CD14-positive monocyte (primary cell): ENCODE results near the gene SIPA1. TPM values are rescaled to one million over a fixed set of nuclear protein-coding genes. Genes with fewer than 3 reads are reported as not detected.
A peak's percentile ranks its signal among the peaks of the same experiment; 100 is the strongest.

Source experiments
- DNase-seq, 3 donors: peaks; one replicate each; pipeline ENCODE4 v3.0.0-alpha.2; 2011 to 2022
- H2AFZ ChIP-seq: 2 replicates; pipeline ENCODE4 v1.6.0; 2012; ENCODE audit warnings: mild to moderate bottlenecking, low read depth, low read length, inconsistent platforms; ENCODE audit not compliant: insufficient read depth, poor library complexity, severe bottlenecking
- H3K27ac ChIP-seq, 2 donors: 1 replicate in 1 of 2; 2 replicates in 1 of 2; pipeline ENCODE4 v1.5.1; 2012 to 2013; ENCODE audit warnings: low read length in 2 of 2, control low read depth in 1 of 2, inconsistent platforms in 1 of 2, low read depth in 1 of 2, mild to moderate bottlenecking in 1 of 2
- H3K27me3 ChIP-seq, 2 donors: one replicate each; pipeline versions ENCODE4 v1.6.0 to v1.6.1; 2011 to 2013; ENCODE audit warnings: low read length in 2 of 2; ENCODE audit not compliant: control insufficient read depth in 2 of 2, insufficient read depth in 2 of 2
- H3K36me3 ChIP-seq, 2 donors: replicated peaks in 1 of 2; 1 replicate in 1 of 2; 2 replicates in 1 of 2; pipeline versions ENCODE4 v1.5.1 to v1.6.1; 2012 to 2013; ENCODE audit warnings: low read length in 2 of 2, control low read depth in 1 of 2, inconsistent platforms in 1 of 2, mild to moderate bottlenecking in 1 of 2; ENCODE audit not compliant: insufficient read depth in 2 of 2, control insufficient read depth in 1 of 2
- H3K4me1 ChIP-seq, 2 donors: 1 replicate in 1 of 2; 2 replicates in 1 of 2; pipeline versions ENCODE4 v1.5.1 to v1.6.1; 2012 to 2013; ENCODE audit warnings: low read length in 2 of 2, control low read depth in 1 of 2, inconsistent platforms in 1 of 2, mild to moderate bottlenecking in 1 of 2, moderate library complexity in 1 of 2; ENCODE audit not compliant: insufficient read depth in 2 of 2, control insufficient read depth in 1 of 2
- H3K4me2 ChIP-seq: replicated peaks from 2 replicates; pipeline ENCODE3; 2012; ENCODE audit warnings: low read length, moderate library complexity, mild to moderate bottlenecking; ENCODE audit not compliant: poor library complexity, severe bottlenecking; ENCODE audit errors: extremely low read depth
- H3K4me3 ChIP-seq, 3 experiments: fragments of 200-600 bp in 1 of 3; sonication (generic) in 1 of 3; replicated peaks in 1 of 3; 1 replicate in 2 of 3; 2 replicates in 1 of 3; pipeline ENCODE4 v1.5.1; 2011 to 2013; ENCODE audit warnings: low read length in 3 of 3, mild to moderate bottlenecking in 3 of 3, control low read depth in 2 of 3, low read depth in 2 of 3, inconsistent platforms in 1 of 3, moderate library complexity in 1 of 3
- H3K79me2 ChIP-seq: 2 replicates; pipeline ENCODE4 v1.6.0; 2012; ENCODE audit warnings: mild to moderate bottlenecking, control low read depth, inconsistent platforms, low read length, moderate library complexity; ENCODE audit not compliant: insufficient read depth
- H3K9ac ChIP-seq: 2 replicates; pipeline ENCODE4 v1.6.0; 2017; ENCODE audit warnings: low read length, mild to moderate bottlenecking; ENCODE audit not compliant: insufficient read depth, poor library complexity, severe bottlenecking
- H3K9me3 ChIP-seq, 2 donors: replicated peaks in 1 of 2; 1 replicate in 1 of 2; 2 replicates in 1 of 2; pipeline versions ENCODE4 v1.5.1 to v1.6.1; 2012 to 2013; ENCODE audit warnings: low read length in 2 of 2, control low read depth in 1 of 2; ENCODE audit not compliant: control insufficient read depth in 1 of 2, insufficient read depth in 1 of 2
- H4K20me1 ChIP-seq: 2 replicates; pipeline ENCODE4 v1.6.0; 2012; ENCODE audit warnings: mild to moderate bottlenecking, low read length, control low read depth, moderate library complexity; ENCODE audit not compliant: insufficient read depth
- H3K27ac Mint-ChIP-seq, 7 donors: one replicate each; pipeline ENCODE4 v1.8.0; 2020; ENCODE audit warnings: mild to moderate bottlenecking in 7 of 7, mixed read lengths in 7 of 7, moderate library complexity in 6 of 7, inconsistent platforms in 2 of 7
- H3K27me3 Mint-ChIP-seq, 3 donors: one replicate each; pipeline ENCODE4 v1.8.0; 2021 to 2022; ENCODE audit warnings: low read depth in 3 of 3, mild to moderate bottlenecking in 3 of 3, mixed read lengths in 3 of 3, moderate library complexity in 3 of 3, inconsistent platforms in 1 of 3
- H3K36me3 Mint-ChIP-seq, 2 donors: one replicate each; pipeline ENCODE4 v1.8.0; 2020; ENCODE audit warnings: mixed read lengths in 2 of 2, inconsistent platforms in 1 of 2, mild to moderate bottlenecking in 1 of 2
- H3K4me1 Mint-ChIP-seq: one replicate; pipeline ENCODE4 v1.8.0; 2020; ENCODE audit warnings: mild to moderate bottlenecking, mixed read lengths
- H3K4me3 Mint-ChIP-seq, 2 donors: one replicate each; pipeline ENCODE4 v1.8.0; 2020; ENCODE audit warnings: mild to moderate bottlenecking in 2 of 2, mixed read lengths in 2 of 2, moderate library complexity in 1 of 2
- H3K9me3 Mint-ChIP-seq, 7 donors: one replicate each; pipeline ENCODE4 v1.8.0; 2020 to 2022; ENCODE audit warnings: mixed read lengths in 7 of 7, mild to moderate bottlenecking in 6 of 7, moderate library complexity in 6 of 7, inconsistent platforms in 2 of 7
- CTCF ChIP-seq: fragments of 200-600 bp; IDR thresholded peaks from one replicate; pipeline ENCODE4 v1.8.0; 2022; ENCODE audit warnings: antibody characterized with exemption, mild to moderate bottlenecking
- WGBS: methylation state at CpG from one replicate; pipeline ENCODE4 v1.1.5; 2013; ENCODE audit warnings: missing lambda C conversion rate; ENCODE audit not compliant: insufficient coverage; 5-methylcytosine and 5-hydroxymethylcytosine counted together
- intact Hi-C, 2 donors: fragments of 100-400 bp; cut with micrococcal nuclease; formaldehyde crosslinking; loops; one replicate each; pipeline versions ENCODE4 v1.15.0 to v1.15.1; 2023
- polyA plus RNA-seq, 3 donors: library from polyadenylated mRNA; depleted of rRNA in 1 of 3; unstranded in 2 of 3; stranded (reverse) in 1 of 3; fragments of 300-500 nt in 2 of 3; fragments of >200 nt in 1 of 3; fragmentation: Illumina TruSeq in 2 of 3; gene quantifications; 1 replicate in 2 of 3; 2 replicates in 1 of 3; pipeline ENCODE4 v1.2.3, GENCODE V29; 2012 to 2021

Gene SIPA1
- polyA plus RNA-seq, 3 donors: 83.4 to 110 (median 86.5) TPM

- H3K27ac ChIP-seq: no peak overlapping the region
- Mint-ChIP-seq H3K4me3 (no peak overlapping the region), H3K36me3 (peaks cover 32 to 68% of the 10 kb centered on the region in 2 donors), H3K9me3 (no peaks in the 10 kb centered on the region), H3K27ac (peak overlapping the region in 1 of 7 donors; percentile 42), H3K4me1 (peaks cover 30% of the 10 kb centered on the region), H3K27me3 (peaks cover 0 to 1% (median 0%) of the 10 kb centered on the region in 3 donors)
- H3K36me3 ChIP-seq: peaks cover 49 to 69% of the 10 kb centered on the region in 2 donors
- no peaks in the 10 kb centered on the region for H3K9me3 ChIP-seq
- H3K4me3 ChIP-seq: no peak overlapping the region
- no peaks in the 10 kb centered on the region for H3K27me3 ChIP-seq
- no peak for DNase-seq
- no peak overlapping the region for H2AFZ ChIP-seq
- no peak overlapping the region for H3K4me2 ChIP-seq
- H3K79me2 ChIP-seq: peaks cover 23% of the 10 kb centered on the region
- peaks cover 47% of the 10 kb centered on the region for H4K20me1 ChIP-seq
- WGBS: 96% methylated on average over 45 of the region's 46 CpGs
- peaks cover 22 to 32% of the 10 kb centered on the region in 2 donors for H3K4me1 ChIP-seq
- no peak for TF ChIP-seq CTCF
- H3K9ac ChIP-seq: no peak overlapping the region
- intact Hi-C loops: no loop called here
These were observed 2.8 kb upstream of the SIPA1 start for GRCh38 chr11:65634905-65635731.

DNA sequence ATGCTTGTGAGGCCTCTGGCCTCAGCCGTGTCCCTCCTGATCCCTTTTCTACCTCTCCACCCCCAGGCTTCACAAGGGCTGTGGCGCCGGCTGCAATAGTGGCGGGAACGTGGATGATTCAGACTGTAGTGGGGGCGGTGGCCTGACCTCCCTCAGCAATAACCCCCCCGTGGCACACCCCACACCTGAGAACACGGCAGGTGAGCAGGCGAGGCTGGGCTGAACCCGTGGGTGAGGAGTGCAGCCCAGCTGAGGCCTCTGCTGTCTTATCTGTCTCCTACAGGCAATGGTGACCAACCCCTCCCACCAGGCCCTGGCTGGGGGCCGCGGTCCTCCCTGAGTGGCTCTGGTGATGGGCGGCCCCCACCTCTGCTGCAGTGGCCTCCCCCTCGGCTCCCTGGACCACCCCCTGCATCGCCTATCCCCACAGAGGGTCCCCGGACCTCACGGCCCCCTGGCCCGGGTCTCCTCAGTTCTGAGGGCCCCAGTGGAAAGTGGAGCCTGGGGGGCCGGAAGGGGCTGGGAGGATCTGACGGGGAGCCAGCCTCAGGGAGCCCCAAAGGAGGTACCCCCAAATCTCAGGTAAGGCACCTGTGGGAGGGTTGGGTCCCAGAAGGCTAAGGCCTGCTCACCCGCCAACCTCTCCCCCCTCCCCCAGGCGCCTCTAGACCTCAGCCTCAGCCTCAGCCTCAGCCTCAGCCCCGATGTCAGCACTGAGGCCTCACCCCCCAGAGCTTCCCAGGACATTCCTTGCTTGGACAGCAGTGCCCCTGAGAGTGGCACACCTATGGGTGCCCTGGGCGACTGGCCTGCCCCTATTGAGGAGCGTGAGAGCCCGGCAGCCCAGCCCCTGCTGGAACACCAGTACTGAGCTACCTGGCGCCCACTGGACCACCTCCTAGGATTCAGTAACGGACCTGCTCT, 1.5 kb upstream of the SIPA1 start:
- intact Hi-C loops: loop anchor here in 1 of 2 donors (1.0 kb wide), 1 partner anchor 15 kb away; no protein-coding TSS in a partner anchor
- TF ChIP-seq CTCF: no peak
- Mint-ChIP-seq H3K27me3 (peaks cover 0 to 1% (median 0%) of the 10 kb centered on the region in 3 donors), H3K36me3 (peaks cover 26 to 58% of the 10 kb centered on the region in 2 donors), H3K4me3 (no peak overlapping the region), H3K4me1 (peaks cover 39% of the 10 kb centered on the region), H3K27ac (peak overlapping the region in 2 of 7 donors; percentile 56 to 67), H3K9me3 (no peaks in the 10 kb centered on the region)
- no peak for DNase-seq
- H3K9me3 ChIP-seq: no peaks in the 10 kb centered on the region
- H2AFZ ChIP-seq: no peak overlapping the region
- H3K36me3 ChIP-seq: peaks cover 38 to 57% of the 10 kb centered on the region in 2 donors
- peaks cover 35% of the 10 kb centered on the region for H3K79me2 ChIP-seq
- H3K27ac ChIP-seq: no peak overlapping the region
- no peak overlapping the region for H3K4me3 ChIP-seq
- peaks cover 31 to 45% of the 10 kb centered on the region in 2 donors for H3K4me1 ChIP-seq
- no peak overlapping the region for H3K4me2 ChIP-seq
- peaks cover 47% of the 10 kb centered on the region for H4K20me1 ChIP-seq
- H3K27me3 ChIP-seq: no peaks in the 10 kb centered on the region
- no peak overlapping the region for H3K9ac ChIP-seq
- 96% methylated on average over 17 of the region's 28 CpGs for WGBS
